ENCODE measurements around the gene PLOD3. TPM values are rescaled to one million over a fixed set of nuclear protein-coding genes. Genes with fewer than 3 reads are reported as not detected.
A peak's percentile ranks its signal among the peaks of the same experiment; 100 is the strongest.

PLOD3 gene
- total and polyA plus RNA-seq, 5 donors from 2014 or later = 13.8 to 35.4 (median 15.0) TPM

DNA sequence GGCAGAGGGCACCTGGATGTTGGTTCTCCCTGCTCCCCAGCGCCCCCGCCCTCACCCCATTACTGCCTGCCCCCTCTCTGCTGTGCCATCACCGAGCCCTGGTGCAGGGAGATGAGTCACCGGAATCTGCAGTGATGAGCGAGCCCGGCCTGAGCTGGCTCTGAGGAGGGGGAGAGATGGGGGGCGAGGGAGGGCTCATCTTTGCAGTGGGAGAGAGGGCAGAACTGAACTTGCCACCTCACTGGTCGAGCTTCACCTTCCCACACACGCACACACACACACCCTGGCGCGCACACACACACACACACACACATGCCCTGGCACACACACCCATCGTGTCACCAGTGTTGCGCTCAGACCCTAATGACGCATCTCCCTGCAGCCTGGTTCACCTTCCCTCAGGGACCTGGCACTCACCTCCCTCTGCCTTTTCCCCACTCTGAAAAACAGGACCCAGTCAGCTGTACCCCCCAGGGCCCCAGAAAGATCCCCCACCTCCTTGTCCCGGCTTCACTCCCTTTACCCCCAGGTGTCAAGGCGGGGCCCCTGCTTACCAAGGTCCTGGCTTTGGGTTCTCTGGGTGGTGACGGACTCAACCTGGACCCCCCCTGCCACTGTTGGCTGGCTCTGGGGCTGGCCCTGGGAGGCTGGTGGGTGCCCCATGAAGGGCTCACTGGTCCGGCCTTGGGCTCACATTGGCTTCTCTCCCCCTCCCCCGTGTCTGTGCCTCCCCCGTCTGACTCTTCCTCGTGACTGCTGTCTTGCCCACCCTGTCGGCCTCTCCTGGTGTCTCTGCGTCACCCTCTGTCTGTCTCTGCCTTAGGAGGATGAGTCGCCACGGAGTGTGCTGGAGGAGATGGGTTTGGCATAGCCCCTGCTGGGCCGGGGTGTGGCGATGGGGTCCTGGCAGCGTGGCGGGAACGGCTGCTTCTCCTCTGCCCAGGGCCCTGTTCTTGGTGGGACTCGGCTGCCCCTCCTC lies 57.4 kb downstream of the PLOD3 start:
- Mint-ChIP-seq H3K27me3 (peaks cover 23% of the 10 kb centered on the region), H3K4me3 (peak overlapping the region in 1 of 4 donors; percentile 72), H3K4me1 (peaks cover 0 to 24% (median 10%) of the 10 kb centered on the region in 4 donors), H3K36me3 (peaks cover 15% of the 10 kb centered on the region), H3K9me3 (peaks cover 0 to 2% (median 0%) of the 10 kb centered on the region in 7 donors), H3K27ac (no peak overlapping the region)
- H3K4me3 ChIP-seq (ENCODE audit: low read depth, low read length) = no peak overlapping the region
- peaks cover 5% of the 10 kb centered on the region for H3K36me3 ChIP-seq (ENCODE audit: control insufficient read depth, insufficient read depth, low read length)
- H3K9me3 ChIP-seq (ENCODE audit: control insufficient read depth in 2 of 2, low read length in 2 of 2) = no peaks in the 10 kb centered on the region
- H3K27ac ChIP-seq (ENCODE audit: insufficient read depth, low read length, poor library complexity, severe bottlenecking) = no peak overlapping the region
- H3K27me3 ChIP-seq (ENCODE audit: control insufficient read depth, insufficient read depth, low read length) = peaks cover 3% of the 10 kb centered on the region
- H3K4me1 ChIP-seq (ENCODE audit: control insufficient read depth, insufficient read depth, low read length, poor library complexity, severe bottlenecking) = peaks cover 29% of the 10 kb centered on the region
- ATAC-seq (ENCODE audit: low read depth in 2 of 2) (no peak), DNase-seq (no peak)

DNA sequence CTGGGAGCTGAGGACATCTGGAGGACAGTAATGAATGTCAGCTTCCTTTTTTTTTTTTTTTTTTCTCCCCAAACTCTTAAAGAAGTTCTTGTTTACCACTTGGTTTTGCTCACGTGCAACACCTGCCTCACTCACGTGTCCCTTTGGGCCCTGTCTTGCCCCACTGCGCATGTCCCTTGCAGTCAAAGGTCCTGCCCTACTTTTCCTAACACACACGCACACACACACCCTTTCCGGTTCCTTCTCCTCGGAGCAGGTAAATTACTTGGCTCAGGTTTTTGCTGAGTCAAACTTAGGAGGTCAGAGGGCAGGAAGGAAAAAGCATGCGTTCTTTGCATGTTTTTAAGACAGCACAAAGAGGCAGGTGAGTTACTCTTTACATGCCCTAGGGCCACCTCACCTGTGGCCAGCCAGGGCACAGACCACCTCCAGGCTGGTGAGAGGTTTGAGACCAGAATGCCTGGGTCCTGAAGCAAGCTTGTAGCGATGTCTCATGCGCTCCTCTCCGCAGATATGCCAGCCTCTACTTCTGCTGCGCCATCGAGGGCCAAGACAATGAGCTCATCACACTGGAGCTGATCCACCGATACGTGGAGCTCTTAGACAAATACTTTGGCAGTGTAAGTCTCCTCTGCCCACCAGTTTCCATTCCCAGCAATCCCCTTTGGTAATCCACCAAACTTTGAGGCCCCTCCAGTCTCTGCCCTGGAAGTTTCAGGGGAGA lies 60.4 kb downstream of the PLOD3 start:
- Mint-ChIP-seq H3K4me3 (peak overlapping the region in 2 of 4 donors; percentile 15 to 73), H3K27ac (no peak overlapping the region), H3K4me1 (peaks cover 0 to 17% (median 6%) of the 10 kb centered on the region in 4 donors), H3K27me3 (peaks cover 21% of the 10 kb centered on the region), H3K36me3 (peaks cover 15% of the 10 kb centered on the region), H3K9me3 (peaks cover 0 to 2% (median 0%) of the 10 kb centered on the region in 7 donors)
- H3K27me3 ChIP-seq (ENCODE audit: control insufficient read depth, insufficient read depth, low read length) = no peaks in the 10 kb centered on the region
- no peak for DNase-seq
- H3K27ac ChIP-seq (ENCODE audit: insufficient read depth, low read length, poor library complexity, severe bottlenecking) = no peak overlapping the region
- no peak for ATAC-seq (ENCODE audit: low read depth in 2 of 2)
- H3K36me3 ChIP-seq (ENCODE audit: control insufficient read depth, insufficient read depth, low read length) = peaks cover 5% of the 10 kb centered on the region
- H3K9me3 ChIP-seq (ENCODE audit: control insufficient read depth in 2 of 2, low read length in 2 of 2) = no peaks in the 10 kb centered on the region
- H3K4me3 ChIP-seq (ENCODE audit: low read depth, low read length) = no peak overlapping the region
- H3K4me1 ChIP-seq (ENCODE audit: control insufficient read depth, insufficient read depth, low read length, poor library complexity, severe bottlenecking) = peaks cover 10% of the 10 kb centered on the region

DNA sequence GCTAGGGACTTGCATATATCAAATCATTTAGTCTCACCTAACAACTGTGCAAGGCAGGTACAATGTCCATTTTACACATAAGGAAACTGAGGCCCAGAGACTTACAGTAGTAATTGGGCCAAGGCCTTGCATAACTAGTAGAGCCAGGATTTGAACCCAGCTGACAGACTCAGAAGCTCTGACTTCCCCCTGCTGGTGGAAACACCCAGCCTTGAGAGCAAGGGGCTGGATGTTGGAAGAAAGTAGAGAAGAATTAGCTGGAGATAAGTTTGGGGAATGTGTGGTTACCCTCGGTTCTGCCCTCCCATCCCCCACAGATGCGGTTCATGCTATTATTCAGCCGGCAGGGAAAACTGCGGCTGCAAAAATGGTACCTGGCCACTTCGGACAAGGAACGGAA lies 61.1 kb downstream of the PLOD3 start:
- Histone ChIP-seq H3K27me3 (ENCODE audit: control insufficient read depth, insufficient read depth, low read length) (no peaks in the 10 kb centered on the region), H3K9me3 (ENCODE audit: control insufficient read depth in 2 of 2, low read length in 2 of 2) (no peaks in the 10 kb centered on the region), H3K4me3 (ENCODE audit: low read depth, low read length) (no peak overlapping the region), H3K27ac (ENCODE audit: insufficient read depth, low read length, poor library complexity, severe bottlenecking) (no peak overlapping the region), H3K4me1 (ENCODE audit: control insufficient read depth, insufficient read depth, low read length, poor library complexity, severe bottlenecking) (peaks cover 10% of the 10 kb centered on the region), H3K36me3 (ENCODE audit: control insufficient read depth, insufficient read depth, low read length) (peaks cover 5% of the 10 kb centered on the region)
- Mint-ChIP-seq H3K27ac (no peak overlapping the region), H3K27me3 (peaks cover 24% of the 10 kb centered on the region), H3K9me3 (peaks cover 0 to 2% (median 0%) of the 10 kb centered on the region in 7 donors), H3K36me3 (peaks cover 15% of the 10 kb centered on the region), H3K4me3 (peak overlapping the region in 2 of 4 donors; percentile 61 to 73), H3K4me1 (peaks cover 0 to 17% (median 6%) of the 10 kb centered on the region in 4 donors)
- ATAC-seq (ENCODE audit: low read depth in 2 of 2) (no peak), DNase-seq (no peak)

Other genes starting within 250 kb of the PLOD3 start
- gene MUC12, start 248.0 kb downstream of the PLOD3 start, total RNA-seq = not detected
- gene MUC12, start 248.0 kb downstream of the PLOD3 start, polyA plus RNA-seq = under 1 TPM in 3 of 4 donors, not detected in 1; 0.44 to 0.65 (median 0.44) TPM
- not detected for gene MUC17, start 197.5 kb downstream of the PLOD3 start, total RNA-seq
- not detected for gene MUC17, start 197.5 kb downstream of the PLOD3 start, polyA plus RNA-seq
- 44.6 TPM for gene TRIM56, start 132.1 kb downstream of the PLOD3 start, total RNA-seq
- 1 to 10 TPM; 3.5 to 7.4 (median 6.3) TPM for gene TRIM56, start 132.1 kb downstream of the PLOD3 start, polyA plus RNA-seq
- 0.39 TPM for gene SERPINE1, start 90.5 kb downstream of the PLOD3 start, total RNA-seq
- not detected for gene SERPINE1, start 90.5 kb downstream of the PLOD3 start, polyA plus RNA-seq
- 14.5 TPM for gene AP1S1, start 63.1 kb downstream of the PLOD3 start, total RNA-seq
- gene AP1S1, start 63.1 kb downstream of the PLOD3 start, polyA plus RNA-seq = 1 to 10 TPM; 5.4 to 8.8 (median 6.3) TPM
- gene VGF, start 52.0 kb downstream of the PLOD3 start, total RNA-seq = not detected
- gene VGF, start 52.0 kb downstream of the PLOD3 start, polyA plus RNA-seq = not detected
- gene NAT16, start 37.3 kb downstream of the PLOD3 start, total RNA-seq = not detected
- gene NAT16, start 37.3 kb downstream of the PLOD3 start, polyA plus RNA-seq = not detected
- not detected for gene MOGAT3, start 16.5 kb downstream of the PLOD3 start, total RNA-seq
- not detected for gene MOGAT3, start 16.5 kb downstream of the PLOD3 start, polyA plus RNA-seq
- 41.8 TPM for gene ZNHIT1, start 584 bp upstream of the PLOD3 start, total RNA-seq
- 10 to 100 TPM; 67.6 to 99.6 (median 85.0) TPM for gene ZNHIT1, start 584 bp upstream of the PLOD3 start, polyA plus RNA-seq
- gene CLDN15, start 20.2 kb upstream of the PLOD3 start, total RNA-seq = 22.7 TPM
- gene CLDN15, start 20.2 kb upstream of the PLOD3 start, polyA plus RNA-seq = 1 to 10 TPM in 1 of 4 donors, under 1 TPM in 3; 0.64 to 1.4 (median 0.82) TPM
- 105 TPM for gene FIS1, start 27.5 kb upstream of the PLOD3 start, total RNA-seq
- 100 to 1,000 TPM; 205 to 260 (median 227) TPM for gene FIS1, start 27.5 kb upstream of the PLOD3 start, polyA plus RNA-seq
- 1.0 TPM for gene IFT22, start 104.2 kb upstream of the PLOD3 start, total RNA-seq
- 1 to 10 TPM; 2.7 to 6.9 (median 3.8) TPM for gene IFT22, start 104.2 kb upstream of the PLOD3 start, polyA plus RNA-seq
- not detected for gene COL26A1, start 145.3 kb upstream of the PLOD3 start, total RNA-seq
- not detected for gene COL26A1, start 145.3 kb upstream of the PLOD3 start, polyA plus RNA-seq

Measured in CD4-positive, CD25-positive, alpha-beta regulatory T cell (primary cell).